Activated T-cell treated with anti-CD3 and anti-CD28 coated beads, Interleukin-2, amount 50 U/mL, for 1 hour (primary cell): ENCODE results near the gene ZBTB6.

Experiments used
- DNase-seq: peaks from one replicate; pipeline ENCODE4 v3.0.0-alpha.2; 2020

The ZBTB6 gene

GRCh38 chr9:122912964-122913673 is at the start of gene ZBTB6:
Gene ZBTB6 (minus strand): TSS chr9:122913323. CDS start chr9:122912072, 1,251 bp downstream.
- DNase-seq, result peak; percentile 76

GRCh38 chr9:122961139-122961538 is 48.0 kb upstream of the ZBTB6 start:
- DNase-seq, result no peak

GRCh38 chr9:122955961-122956360 is 42.8 kb upstream of the ZBTB6 start:
- no peak for DNase-seq

- no peak for DNase-seq
Measured at GRCh38 chr9:122954253-122954691, 41.1 kb upstream of the ZBTB6 start.

GRCh38 chr9:122951056-122951455 is 37.9 kb upstream of the ZBTB6 start:
- no peak for DNase-seq

- DNase-seq, result no peak
Measured at GRCh38 chr9:122950263-122950662, 37.1 kb upstream of the ZBTB6 start.

- DNase-seq, result no peak
Measured at GRCh38 chr9:122949696-122950095, 36.6 kb upstream of the ZBTB6 start.

- no peak for DNase-seq
Measured at GRCh38 chr9:122948313-122948712, 35.2 kb upstream of the ZBTB6 start.

GRCh38 chr9:122946461-122947005 is 33.4 kb upstream of the ZBTB6 start:
- no peak for DNase-seq

- no peak for DNase-seq
Measured at GRCh38 chr9:122944960-122945888, 32.1 kb upstream of the ZBTB6 start.

GRCh38 chr9:122941582-122942234 is 28.6 kb upstream of the ZBTB6 start:
- no peak for DNase-seq

- peak; percentile 96 for DNase-seq
Measured at GRCh38 chr9:122940749-122941581, 27.8 kb upstream of the ZBTB6 start, which contains the start of gene RABGAP1. Gene RABGAP1 (plus strand): TSS chr9:122941020. CDS start chr9:122957060, 16,040 bp downstream.

- no peak for DNase-seq
Measured at GRCh38 chr9:122940454-122940748, 27.3 kb upstream of the ZBTB6 start.

- no peak for DNase-seq
Measured at GRCh38 chr9:122939601-122940000, 26.5 kb upstream of the ZBTB6 start.

GRCh38 chr9:122936883-122937282 is 23.8 kb upstream of the ZBTB6 start:
- DNase-seq, result no peak

- DNase-seq, result no peak
Measured at GRCh38 chr9:122936464-122936863, 23.3 kb upstream of the ZBTB6 start.

GRCh38 chr9:122931226-122932121 is 18.4 kb upstream of the ZBTB6 start, which contains the start of gene ZBTB26:
Gene ZBTB26 (minus strand): TSS chr9:122931512. CDS start chr9:122919934, 11,578 bp downstream.
- DNase-seq, result peak; percentile 87

GRCh38 chr9:122930541-122931225 is 17.6 kb upstream of the ZBTB6 start:
- DNase-seq, result no peak

- no peak for DNase-seq
Measured at GRCh38 chr9:122929796-122930354, 16.8 kb upstream of the ZBTB6 start.

GRCh38 chr9:122923947-122924346 is 10.8 kb upstream of the ZBTB6 start:
- DNase-seq, result no peak
